HG02870 (cell line): ENCODE results near the gene TSPAN4.

ENCODE experiments used
- ATAC-seq: cut with Tn5 transposase; IDR thresholded peaks from one replicate; pipeline ENCODE4 v1.9.1; 2021; ENCODE audit warnings: mild to moderate bottlenecking, moderate library complexity; ENCODE audit not compliant: unreplicated experiment

TSPAN4 gene

DNA sequence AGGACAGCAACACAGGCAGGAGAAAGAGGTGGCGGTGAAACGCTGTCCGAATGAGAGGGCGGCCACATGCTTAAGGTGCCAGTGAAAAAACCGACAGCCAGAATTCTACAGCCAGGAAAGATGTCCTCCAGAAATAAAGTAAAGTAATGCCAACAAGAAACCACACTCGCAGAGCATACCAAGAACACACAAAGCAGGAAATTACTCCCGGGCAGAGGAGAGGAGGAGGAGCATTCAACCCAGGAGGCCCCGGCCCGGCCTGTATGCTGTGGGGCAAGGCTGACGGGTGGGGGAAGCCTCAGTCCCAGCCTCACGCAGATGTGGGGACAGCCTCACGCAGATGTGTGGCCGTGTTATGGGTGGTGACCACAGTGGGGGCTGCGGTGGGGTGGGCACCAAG, 39.9 kb downstream of the TSPAN4 start:
- ATAC-seq: no peak

DNA sequence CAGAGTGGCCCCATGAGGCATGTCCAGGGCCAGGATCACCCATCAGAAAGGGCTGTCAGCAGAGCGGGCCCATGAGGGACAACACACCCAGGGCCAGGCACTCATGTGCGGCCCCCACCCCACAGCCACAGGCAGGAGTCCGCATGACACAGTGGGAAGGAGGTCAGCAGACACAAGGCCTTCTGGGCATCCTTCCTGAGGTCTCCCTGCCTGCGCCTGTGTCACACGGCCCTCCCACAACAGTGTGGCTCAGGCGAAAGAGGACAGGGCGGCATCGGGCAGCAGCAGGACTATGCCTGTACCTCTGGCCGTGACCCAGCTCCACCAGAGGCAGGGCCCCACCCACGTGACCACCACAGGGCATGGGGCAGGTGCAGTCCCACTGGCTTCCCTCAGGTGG, 40.9 kb downstream of the TSPAN4 start:
- no peak for ATAC-seq

DNA sequence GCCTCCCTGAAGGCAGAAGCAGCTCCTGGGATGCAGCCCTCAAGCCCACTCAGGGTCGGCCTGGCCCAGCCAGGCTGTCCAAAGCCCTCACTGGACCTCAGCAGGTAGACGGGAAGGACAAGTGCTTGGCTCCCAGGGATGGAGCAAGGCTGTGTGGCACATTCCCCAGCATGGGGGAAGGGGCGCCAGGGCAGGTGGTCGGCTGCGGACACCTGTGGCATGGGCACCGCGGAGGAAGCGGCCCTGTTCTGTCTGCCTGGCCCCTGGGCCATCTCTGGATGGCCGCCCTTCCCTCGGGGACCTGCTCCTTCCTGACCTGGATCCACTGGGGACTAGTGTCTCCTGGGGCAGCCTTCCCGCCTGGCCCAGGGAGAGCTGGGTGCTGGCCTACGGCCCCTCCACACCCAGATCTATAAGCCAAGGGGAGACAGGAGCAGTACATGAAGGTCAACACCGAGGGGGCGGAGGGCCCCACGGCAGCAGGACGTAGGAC, 42.0 kb downstream of the TSPAN4 start:
- no peak for ATAC-seq

DNA sequence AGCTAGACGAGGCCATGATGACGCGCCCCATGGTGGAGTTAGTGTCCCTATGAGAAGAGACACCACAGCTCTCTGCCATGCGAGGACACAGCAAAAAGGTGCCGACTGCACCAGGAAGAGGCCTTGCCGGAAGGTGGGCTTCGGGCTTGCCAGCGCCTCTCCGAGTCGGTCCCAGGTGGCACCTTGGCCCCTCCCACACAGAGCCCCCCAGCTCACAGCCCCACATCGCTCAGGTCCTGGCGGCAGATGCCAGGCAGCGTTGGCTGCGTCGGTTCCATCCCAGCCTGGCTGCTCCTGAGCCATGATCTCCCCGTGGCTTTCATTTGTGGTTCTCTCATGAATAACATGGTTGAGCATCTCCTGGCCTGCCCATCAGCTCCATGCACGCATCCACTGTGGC, 43.9 kb downstream of the TSPAN4 start:
- no peak for ATAC-seq

DNA sequence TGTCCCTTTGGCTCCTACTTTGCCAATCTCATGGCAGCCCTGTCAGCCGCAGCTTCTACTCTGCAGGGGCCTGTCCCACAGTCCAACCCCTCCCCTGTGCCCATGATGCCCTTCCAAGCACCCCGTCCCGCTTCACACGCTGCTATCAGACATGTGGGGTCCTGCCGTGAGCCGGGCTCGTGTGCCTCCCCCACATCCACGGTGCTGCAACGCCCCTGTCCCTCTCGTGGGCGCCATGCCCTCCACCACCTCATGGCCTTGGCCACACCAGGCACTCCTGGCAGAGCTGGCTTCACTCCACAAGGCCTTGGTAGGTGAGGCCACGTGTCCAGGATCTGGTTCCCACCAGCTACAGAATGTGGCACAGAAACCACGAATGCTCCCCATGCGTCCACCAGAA, 44.9 kb downstream of the TSPAN4 start:
- ATAC-seq: no peak

DNA sequence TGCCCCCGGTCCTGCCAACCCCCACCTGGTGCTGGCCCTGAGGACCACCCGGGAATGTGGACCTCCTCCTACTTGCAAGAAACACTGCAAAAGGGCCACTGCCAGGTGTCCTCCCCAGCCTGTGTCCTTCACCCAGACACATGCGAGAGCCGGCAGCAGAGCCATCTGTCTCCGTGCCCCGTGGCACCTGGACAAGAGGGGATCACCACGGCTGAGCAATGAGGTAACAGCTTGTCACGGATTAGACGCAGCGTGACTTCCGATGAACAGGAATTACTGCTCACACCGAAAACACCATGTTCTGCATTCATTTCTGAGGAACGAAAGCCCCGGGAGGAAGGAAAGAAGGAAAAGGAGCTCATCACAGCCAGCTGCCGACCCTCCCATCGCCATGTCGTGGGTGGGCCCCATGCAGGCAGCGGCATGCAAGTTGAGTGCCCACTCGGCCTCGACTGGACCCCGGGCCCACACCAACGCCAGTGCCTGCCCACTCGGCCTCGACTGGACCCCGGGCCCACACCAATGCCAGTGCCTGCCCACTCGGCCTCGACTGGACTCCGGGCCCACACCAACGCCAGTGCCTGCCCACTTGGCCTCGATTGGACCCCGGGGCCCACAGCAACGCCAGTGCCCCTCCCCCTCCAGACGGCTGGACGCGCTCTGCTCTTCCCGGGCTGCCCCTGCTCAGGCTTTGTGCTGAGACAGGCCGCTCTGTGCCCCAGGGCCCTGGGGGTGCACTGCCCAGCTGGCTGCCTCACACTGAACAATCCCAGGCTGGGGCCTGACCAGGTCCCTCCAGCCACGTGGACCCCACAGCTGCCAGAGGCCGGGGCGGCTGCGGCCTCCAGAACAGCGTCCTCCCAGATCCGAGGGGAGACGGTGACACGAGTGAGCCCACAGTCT, 45.9 kb downstream of the TSPAN4 start:
- ATAC-seq: no peak

DNA sequence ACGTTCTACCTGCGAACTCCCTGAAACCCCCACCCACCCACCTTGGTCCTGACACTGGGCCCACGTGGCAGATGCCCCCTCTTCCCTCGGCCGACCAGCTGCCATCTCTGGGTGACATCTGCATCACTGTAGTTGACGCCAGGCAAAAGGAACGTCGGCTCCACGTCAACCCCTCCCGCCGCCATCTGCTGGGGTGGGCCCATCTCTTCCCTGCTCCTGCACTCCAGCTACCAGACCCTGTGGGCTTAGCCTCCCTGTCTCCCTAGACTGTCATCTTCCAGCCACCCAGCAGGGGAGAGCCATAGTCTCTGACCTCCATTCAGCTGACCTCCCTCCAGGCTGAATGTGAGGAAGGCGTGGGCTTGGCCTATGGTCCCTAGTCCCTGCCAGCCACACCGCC, 46.6 kb downstream of the TSPAN4 start:
- no peak for ATAC-seq

DNA sequence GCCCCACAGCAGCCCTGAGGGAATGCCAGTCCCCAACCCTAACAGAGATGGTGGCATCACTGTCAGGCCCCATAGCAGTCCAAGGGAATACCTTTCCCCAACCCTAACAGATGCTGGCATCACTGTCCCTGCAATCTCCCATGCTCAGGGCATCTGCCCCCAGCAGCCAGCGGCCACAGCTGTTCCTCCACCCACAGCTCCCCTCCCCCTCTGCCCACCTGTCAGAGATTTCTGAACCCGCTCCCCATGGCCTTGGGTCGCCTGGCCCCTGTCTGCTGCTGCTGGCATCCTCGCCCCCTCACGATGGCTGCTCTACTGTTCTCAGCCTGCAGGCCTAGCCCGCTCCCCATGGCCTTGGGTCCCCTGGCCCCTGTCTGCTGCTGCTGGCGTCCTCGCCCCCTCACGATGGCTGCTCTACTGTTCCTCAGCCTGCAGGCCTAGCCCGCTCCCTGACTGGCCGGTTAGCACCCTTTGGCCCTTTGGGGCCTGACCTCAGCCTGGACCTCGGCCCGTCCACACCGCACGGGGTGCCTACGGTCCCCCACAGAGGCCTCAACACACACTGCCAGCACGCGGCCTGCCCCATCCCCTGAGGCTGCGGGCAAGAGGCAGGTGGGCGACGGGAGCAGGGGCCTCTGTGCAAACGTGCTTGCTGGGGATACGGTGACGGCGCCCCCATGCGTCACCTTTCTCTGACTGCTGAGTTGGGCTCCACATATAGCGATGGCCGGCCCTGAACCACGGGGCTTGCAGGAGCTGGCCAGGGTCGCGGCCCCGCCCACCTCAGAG, 47.2 kb downstream of the TSPAN4 start:
- ATAC-seq: no peak

DNA sequence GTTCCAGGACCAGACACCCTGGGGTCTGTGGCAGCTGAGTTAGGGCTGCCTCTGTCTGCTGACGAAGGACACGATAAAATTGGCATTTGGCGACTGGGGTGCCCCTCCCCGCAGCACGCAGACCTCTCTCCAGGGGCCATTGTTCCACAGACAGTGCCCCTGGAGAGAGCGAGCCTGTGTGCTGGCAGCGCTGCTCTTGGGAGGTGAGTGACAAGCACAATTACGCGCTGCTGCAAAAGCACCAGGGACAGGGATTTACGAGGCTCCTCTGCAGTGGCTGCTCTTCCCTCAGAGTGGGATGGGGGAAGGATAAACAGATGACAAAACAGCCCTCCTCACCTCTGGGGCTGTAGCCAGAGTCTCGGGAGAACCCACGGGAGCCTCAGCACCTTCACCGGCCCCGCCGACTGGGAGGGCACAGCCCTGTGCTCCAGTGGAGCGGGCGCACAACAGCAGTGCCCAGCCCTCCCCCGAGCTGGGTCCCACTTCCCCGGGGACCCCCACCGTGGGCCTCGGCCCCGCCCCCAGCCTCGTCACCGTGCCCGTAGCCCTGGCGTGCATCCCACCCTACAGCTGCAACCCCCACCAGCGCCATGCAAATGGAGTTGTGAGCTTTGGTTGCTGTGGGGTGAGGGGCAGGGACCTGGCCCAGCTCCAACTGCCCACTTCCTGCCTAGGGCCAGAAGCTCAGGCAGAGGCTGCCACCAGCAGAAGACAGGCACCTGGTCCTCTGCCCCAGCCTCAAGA, 48.3 kb downstream of the TSPAN4 start:
- no peak for ATAC-seq

DNA sequence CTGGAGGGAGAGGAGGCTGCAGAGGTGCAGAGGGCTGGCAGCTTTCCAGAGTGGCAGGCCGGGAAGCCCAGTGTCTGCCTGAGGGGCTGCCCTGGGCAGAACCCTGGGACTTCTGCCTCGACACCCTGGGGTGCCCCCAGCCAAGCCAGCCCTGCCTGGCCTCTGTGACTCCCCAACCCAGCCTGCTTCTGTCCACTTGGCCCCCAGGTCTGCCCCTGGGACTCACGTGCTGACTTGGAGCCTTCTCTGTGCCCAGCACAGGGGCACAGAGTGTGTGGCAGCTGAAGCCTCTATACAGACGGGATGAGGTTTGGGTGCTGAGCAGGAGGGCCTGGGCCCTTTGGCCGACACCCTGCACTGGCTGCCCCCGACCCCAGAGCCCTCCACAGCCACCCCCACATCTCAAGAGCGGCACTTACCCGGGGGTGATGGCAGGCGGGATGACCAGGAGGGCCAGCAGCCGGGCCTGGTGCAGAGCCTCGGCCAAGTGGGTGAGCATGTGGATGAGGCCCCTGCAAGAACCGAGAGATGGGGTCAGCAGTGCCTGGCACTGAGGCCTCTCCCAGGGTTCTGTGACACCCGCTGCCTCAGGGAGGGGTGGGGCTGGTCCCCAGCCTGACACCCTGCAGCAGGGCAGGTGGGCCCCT, 50.5 kb downstream of the TSPAN4 start:
- ATAC-seq: no peak

DNA sequence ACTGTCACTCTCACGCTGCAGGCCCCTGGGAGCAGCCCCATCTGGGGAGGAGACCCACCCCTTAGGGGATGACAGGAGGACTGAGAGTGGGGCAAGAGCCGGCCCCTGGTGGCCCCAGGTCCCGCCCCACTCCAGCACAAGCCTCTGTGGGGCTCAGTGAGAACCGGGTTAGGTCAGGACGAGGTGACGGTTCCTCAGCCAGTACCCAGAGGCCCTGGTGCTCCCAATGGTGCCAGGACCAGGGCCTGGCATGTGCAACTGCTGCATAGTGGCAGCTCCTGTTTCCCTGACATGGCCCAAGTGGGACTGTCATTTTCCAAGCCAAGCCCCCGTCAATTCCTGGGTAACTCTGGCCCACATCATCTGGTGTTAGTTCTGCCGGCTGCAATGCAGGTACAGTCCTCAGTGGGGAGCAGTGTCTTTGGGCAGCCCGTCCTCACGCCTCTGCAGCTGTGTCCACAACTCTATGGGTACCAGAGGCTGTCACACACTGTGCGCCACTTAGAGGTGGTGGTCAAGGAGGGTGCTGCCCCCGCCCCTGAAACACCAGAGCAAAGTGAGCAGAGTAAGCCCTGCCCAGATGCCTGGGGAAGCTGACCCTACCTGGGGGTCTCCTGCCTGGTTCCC, 52.0 kb downstream of the TSPAN4 start:
- no peak for ATAC-seq

DNA sequence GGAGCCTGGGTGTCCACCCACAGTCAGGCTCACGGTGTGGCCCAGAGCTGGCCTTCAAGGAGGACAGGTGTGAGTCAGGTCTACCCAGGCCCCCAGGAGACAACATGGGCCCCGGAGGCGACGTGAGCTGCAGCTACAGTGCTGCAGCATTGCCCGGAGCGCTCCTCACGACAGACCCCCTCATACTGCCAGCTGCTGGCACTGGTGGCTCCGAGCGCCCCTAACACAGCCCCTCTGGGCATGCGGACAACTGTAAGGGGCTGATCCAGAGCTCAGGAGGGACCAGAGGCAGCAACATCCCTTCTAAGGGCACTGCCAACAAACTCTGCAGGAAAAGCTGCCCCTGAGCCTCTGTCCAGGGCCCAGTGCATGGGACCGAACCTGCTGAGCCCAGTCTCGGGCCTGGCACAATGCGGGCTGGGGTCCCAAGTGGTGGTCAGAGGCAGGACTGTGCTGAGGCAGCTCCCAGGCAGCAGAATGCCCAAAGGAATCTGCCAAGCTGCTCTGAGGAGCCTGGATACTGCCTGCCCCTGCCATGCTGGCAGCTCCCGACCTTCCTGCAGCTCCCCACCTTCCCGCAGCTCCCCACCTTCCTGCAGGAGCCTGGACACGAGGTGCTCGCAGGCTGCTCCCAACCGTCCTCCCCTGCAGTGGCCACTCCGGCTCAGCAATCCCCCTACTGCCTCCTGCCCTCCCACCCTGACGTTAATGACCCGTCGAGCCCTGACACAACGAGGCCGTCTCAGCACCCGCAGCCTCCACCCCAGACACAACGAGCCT, 52.9 kb downstream of the TSPAN4 start:
- ATAC-seq: no peak

DNA sequence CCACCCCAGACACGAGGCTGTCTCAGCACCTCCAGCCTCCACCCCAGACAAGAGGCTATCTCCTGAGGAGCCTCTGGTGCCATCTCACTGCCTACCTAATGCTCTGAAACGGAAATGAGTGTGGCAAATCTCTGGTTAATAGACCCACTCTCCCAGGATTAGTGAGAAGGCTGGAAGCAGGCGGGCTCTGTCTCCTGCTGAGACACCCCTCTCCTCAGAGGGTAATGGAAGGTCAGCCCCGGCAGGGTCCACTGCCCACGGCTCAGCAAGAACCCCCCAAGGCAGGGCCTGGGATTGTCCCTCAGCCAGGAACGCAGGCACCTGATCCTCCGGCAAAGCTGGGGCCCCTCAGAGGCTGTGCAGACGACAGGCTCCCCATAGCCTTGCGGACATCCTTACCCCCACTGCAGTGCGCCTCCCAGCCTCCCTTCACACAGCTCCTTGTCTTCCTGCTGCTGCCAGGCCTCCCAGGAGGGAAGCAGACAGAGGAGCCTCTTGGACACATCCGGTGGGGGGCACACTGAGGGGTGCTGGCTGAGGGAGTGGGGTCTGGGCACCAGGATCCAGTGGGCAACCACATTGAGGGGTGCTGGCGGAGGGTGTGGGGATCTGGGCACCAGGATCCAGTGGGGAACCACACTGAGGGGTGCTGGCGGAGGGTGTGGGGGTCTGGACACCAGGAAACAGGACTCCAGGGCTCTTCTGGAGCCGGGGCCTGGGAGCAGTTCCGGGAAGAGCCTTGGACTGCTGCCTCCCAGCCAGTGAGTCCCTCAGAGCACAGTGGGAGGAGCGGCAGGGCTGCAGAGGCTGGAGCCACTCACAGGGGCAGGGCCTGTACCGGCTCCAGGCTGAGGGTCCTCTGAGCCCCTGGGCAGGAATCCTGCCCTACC, 54.8 kb downstream of the TSPAN4 start:
- no peak for ATAC-seq

DNA sequence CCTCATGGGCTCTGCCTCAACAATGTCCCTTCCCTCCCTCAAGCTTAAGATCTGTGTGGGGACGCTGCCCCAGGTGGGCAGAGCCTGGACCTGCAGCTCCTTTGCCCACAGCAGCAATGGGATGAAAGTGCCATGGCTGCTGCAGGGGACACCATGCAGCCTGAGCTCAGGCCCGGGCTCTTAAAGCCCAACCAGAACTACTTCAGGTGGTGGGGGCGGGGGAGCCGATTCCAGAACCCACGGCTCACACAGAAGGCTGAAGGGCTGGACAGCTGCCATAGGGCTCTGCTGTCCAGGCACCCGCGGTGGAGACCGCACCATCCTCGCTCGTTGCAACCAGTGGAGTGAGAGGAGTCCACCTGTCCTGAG, 55.5 kb downstream of the TSPAN4 start:
- ATAC-seq: no peak

DNA sequence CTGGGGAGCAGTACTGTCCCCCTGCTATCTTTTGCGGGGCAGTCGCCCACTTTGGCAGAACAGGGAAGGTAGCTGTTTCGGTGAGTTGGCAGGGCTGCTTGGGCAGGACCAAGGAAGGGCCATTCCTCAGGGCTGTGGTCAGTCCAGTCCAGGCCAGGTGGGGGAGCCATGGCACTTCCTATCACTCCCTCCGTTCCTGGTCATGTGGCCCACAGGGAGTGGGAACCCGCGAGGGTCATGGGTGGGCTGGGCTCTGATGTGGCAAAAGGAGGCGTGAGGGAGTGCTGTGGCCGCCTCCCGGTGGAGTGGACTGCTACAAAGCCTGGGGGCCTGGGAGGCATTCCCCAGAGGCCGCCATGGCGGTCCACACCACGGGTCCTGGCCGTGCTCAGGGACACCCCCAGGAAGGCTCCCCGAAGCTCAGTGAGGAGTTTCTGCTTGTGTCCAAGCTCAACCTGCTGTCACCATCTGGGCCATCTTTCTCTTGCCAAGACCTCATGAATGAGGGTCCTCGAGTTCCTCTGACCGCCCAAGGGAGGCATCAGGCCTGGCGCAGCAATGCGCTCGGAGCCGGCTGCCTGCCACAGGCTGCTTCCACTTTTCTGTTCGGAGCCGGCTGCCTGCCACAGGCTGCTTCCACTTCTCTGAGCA, 56.0 kb downstream of the TSPAN4 start:
- no peak for ATAC-seq

DNA sequence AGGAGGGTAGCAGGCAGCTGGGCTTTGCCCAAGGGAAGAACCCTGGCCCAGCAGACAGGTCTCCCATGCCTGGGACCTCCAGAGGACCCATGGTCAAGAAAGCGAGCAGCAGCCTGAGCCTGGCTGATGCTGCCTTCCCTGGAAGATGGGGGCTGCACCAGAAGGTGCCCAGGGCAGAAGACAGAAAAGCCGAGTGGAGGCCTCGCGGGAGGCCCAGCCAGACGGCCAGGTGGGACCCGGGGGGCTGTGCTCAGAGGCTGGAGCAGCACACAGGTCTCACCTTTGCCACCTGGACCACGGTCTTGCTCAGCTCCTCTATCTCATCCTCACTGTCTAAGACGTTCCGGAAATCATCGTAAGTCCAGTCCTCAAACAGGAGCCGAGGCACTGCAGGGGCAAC, 57.1 kb downstream of the TSPAN4 start:
- no peak for ATAC-seq

DNA sequence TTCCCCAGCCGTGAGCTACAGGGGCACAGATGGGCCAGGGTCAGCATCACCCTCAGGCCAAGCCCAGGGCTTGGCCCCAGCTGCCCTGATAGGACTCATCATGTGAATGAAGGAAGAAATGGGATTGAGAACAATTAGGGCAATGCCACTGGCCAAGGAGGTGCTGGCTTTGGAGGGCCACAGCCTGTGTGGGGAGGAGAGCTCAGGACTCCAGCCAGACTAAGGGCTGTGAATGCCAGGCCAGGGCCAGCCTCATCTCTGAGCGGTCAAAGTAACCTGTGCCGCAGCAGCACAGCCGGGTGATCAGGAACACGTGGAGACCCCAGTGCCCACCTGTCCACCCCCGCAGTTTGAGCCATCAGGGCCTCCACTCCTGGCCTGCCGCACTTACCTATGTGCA, 57.9 kb downstream of the TSPAN4 start:
- ATAC-seq: no peak

DNA sequence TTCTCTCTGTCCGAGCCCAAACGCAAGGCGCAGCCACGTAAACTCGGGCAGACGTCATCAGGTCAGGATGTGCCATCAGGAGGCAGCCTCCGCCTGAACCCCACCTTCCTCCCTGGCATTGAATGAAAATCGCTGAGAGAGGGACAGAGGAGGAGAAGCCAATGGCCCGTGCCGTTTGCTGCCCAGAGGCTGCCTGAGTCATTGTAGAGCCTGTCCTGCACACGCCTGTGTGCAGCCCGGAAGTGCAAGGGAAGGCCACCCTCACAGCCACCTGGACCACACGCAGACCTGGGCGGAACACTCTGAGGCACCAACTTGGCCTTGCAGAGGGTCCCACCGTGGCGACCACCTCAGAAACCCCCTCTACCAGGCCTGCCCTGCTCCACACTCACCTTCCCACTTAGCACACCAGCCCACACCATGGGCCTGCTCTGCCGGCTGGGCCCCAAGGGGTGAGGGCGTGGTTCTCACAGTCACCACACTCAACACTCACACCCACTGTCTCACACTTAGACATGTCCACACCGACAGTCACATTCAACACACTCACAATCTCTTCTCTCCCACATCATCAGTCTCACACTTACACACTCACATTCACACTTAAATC, 58.9 kb downstream of the TSPAN4 start:
- ATAC-seq: no peak
